ENCODE measurements around the gene MLF1.

The MLF1 gene

GRCh38 chr3:158590223-158590622, 19.2 kb downstream of the MLF1 start:
- DNase-seq, result no peak

- no peak for DNase-seq
Observed at GRCh38 chr3:158600787-158601186, 29.8 kb downstream of the MLF1 start.

- no peak for DNase-seq
Observed at GRCh38 chr3:158602227-158602626, 31.2 kb downstream of the MLF1 start.

GRCh38 chr3:158617982-158618875, 47.2 kb downstream of the MLF1 start:
- no peak for DNase-seq

GRCh38 chr3:158625881-158626280, 54.9 kb downstream of the MLF1 start:
- DNase-seq, result no peak

GRCh38 chr3:158631981-158632380, 61.0 kb downstream of the MLF1 start:
- no peak for DNase-seq

GRCh38 chr3:158640646-158641045, 69.7 kb downstream of the MLF1 start:
- DNase-seq, result no peak

- no peak for DNase-seq
Observed at GRCh38 chr3:158642005-158642404, 71.0 kb downstream of the MLF1 start.

GRCh38 chr3:158642474-158643210, 71.6 kb downstream of the MLF1 start:
- DNase-seq, result no peak

- peak; percentile 91 for DNase-seq
Observed at GRCh38 chr3:158644345-158644908, 73.4 kb downstream of the MLF1 start, which contains the start of gene GFM1. TSS of gene GFM1 (plus strand) at chr3:158644527. CDS start at chr3:158644635, 108 bp downstream.

GRCh38 chr3:158649791-158650190, 78.8 kb downstream of the MLF1 start:
- DNase-seq, result no peak

GRCh38 chr3:158651192-158651591, 80.2 kb downstream of the MLF1 start:
- no peak for DNase-seq

- no peak for DNase-seq
Observed at GRCh38 chr3:158652463-158652862, 81.5 kb downstream of the MLF1 start.
